H1 (cell line): ENCODE data around the gene NUP42. TPM values are rescaled to one million over a fixed set of nuclear protein-coding genes. Genes with fewer than 3 reads are reported as not detected.

Experiments
- CTCF ChIA-PET: fragments of 300-600 bp; sonication (Branson Sonifier 250); formaldehyde crosslinking; loops from one replicate; lab custom pipeline; 2021; ENCODE audit not compliant: partially characterized antibody; lab: Charles Lee
- POLR2A ChIA-PET: fragments of 300-600 bp; sonication (Branson Sonifier 250); formaldehyde crosslinking; loops from one replicate; lab custom pipeline; 2021; ENCODE audit warnings: inconsistent platforms; ENCODE audit not compliant: partially characterized antibody; lab: Charles Lee
- DNase-seq, 2 experiments: peaks; one replicate each; pipeline versions ENCODE4 v3.0.0 to v3.0.0-alpha.2; 2010 to 2022; ENCODE audit warnings: low spot score in 2 of 2, low read depth in 1 of 2, mixed read lengths in 1 of 2
- FAIRE-seq: peaks from 2 replicates; lab custom pipeline; 2011; peaks lifted over from hg19 to GRCh38; lab: Jason Lieb, UNC
- H2AFZ ChIP-seq: 2 replicates; pipeline ENCODE4 v1.8.1; 2012; ENCODE audit warnings: low read length, inconsistent platforms
- H2AK5ac ChIP-seq: 2 replicates; pipeline ENCODE4 v1.6.1; 2013; ENCODE audit warnings: low read depth, low read length
- H2BK120ac ChIP-seq: replicated peaks from 2 replicates; pipeline ENCODE3; 2013; ENCODE audit warnings: low read depth, low read length, inconsistent platforms
- H2BK12ac ChIP-seq: 2 replicates; pipeline ENCODE4 v1.6.1; 2013; ENCODE audit warnings: low read depth, low read length
- H2BK15ac ChIP-seq: 2 replicates; pipeline ENCODE4 v1.6.1; 2013; ENCODE audit warnings: low read length
- H2BK20ac ChIP-seq: 2 replicates; pipeline ENCODE4 v1.6.1; 2013; ENCODE audit warnings: low read length
- H2BK5ac ChIP-seq: 2 replicates; pipeline ENCODE4 v1.6.1; 2013; ENCODE audit warnings: low read depth, low read length
- H3K14ac ChIP-seq: 2 replicates; pipeline ENCODE4 v1.6.1; 2013; ENCODE audit warnings: inconsistent platforms; ENCODE audit not compliant: insufficient read length
- H3K18ac ChIP-seq: 2 replicates; pipeline ENCODE4 v1.6.1; 2013; ENCODE audit warnings: low read length; ENCODE audit errors: extremely low read depth
- H3K23ac ChIP-seq: 2 replicates; pipeline ENCODE4 v1.6.1; 2013; ENCODE audit warnings: inconsistent platforms; ENCODE audit not compliant: insufficient read length
- H3K23me2 ChIP-seq: 2 replicates; pipeline ENCODE4 v1.6.1; 2013; ENCODE audit warnings: low read depth, low read length
- H3K27ac ChIP-seq: 2 replicates; pipeline ENCODE4 v1.6.1; 2011; ENCODE audit warnings: low read depth, low read length, inconsistent platforms
- H3K27me3 ChIP-seq, 4 experiments: replicated peaks in 1 of 4; 1 replicate in 1 of 4; 2 replicates in 3 of 4; pipeline versions ENCODE4 v1.6.1 to v1.8.1; 2011 to 2013; ENCODE audit warnings: low read length in 3 of 4, mild to moderate bottlenecking in 3 of 4, inconsistent platforms in 2 of 4, mixed read lengths in 2 of 4, moderate library complexity in 1 of 4; ENCODE audit not compliant: control insufficient read depth in 3 of 4, insufficient read depth in 3 of 4; ENCODE audit errors: extremely low read depth in 1 of 4
- H3K36me3 ChIP-seq, 4 experiments: 2 replicates each; pipeline versions ENCODE4 v1.6.1 to v1.8.1; 2011 to 2013; ENCODE audit warnings: mild to moderate bottlenecking in 4 of 4, low read length in 3 of 4, moderate library complexity in 2 of 4, control low read depth in 1 of 4, inconsistent platforms in 1 of 4; ENCODE audit not compliant: insufficient read depth in 4 of 4, control insufficient read depth in 2 of 4
- H3K4ac ChIP-seq: replicated peaks from 2 replicates; pipeline ENCODE3; 2013; ENCODE audit warnings: low read length, low read depth, mixed read lengths, inconsistent platforms; ENCODE audit not compliant: insufficient read length
- H3K4me1 ChIP-seq, 4 experiments: replicated peaks in 1 of 4; 1 replicate in 1 of 4; 2 replicates in 3 of 4; pipeline versions ENCODE4 v1.6.1 to v1.8.1; 2011 to 2013; ENCODE audit warnings: low read length in 3 of 4, inconsistent platforms in 2 of 4, mixed read lengths in 1 of 4; ENCODE audit not compliant: insufficient read depth in 4 of 4, control insufficient read depth in 3 of 4
- H3K4me2 ChIP-seq, 2 experiments: 2 replicates each; pipeline versions ENCODE4 v1.6.1 to v1.8.1; 2011 to 2013; ENCODE audit warnings: low read depth in 2 of 2, low read length in 2 of 2, control low read depth in 1 of 2, inconsistent platforms in 1 of 2, mild to moderate bottlenecking in 1 of 2; ENCODE audit not compliant: insufficient read depth in 1 of 2
- H3K4me3 ChIP-seq, 4 experiments: fragments of 200-600, 300-600 bp in 1 of 4; sonication (generic), shearing (Covaris generic), sonication (Bioruptor Twin) in 1 of 4; 2 replicates each; pipeline versions ENCODE4 v1.5.1 to v1.8.1; 2011 to 2016; ENCODE audit warnings: low read length in 4 of 4, low read depth in 3 of 4, control low read depth in 2 of 4, inconsistent platforms in 2 of 4, mild to moderate bottlenecking in 2 of 4, mixed read lengths in 1 of 4, moderate library complexity in 1 of 4; ENCODE audit not compliant: insufficient read depth in 2 of 4; ENCODE audit errors: extremely low read depth in 1 of 4
- H3K56ac ChIP-seq: replicated peaks from 2 replicates; pipeline ENCODE3; 2013; ENCODE audit warnings: low read depth, mild to moderate bottlenecking, mixed read lengths, low read length, inconsistent platforms; ENCODE audit not compliant: insufficient read length
- H3K79me1 ChIP-seq: 2 replicates; pipeline ENCODE4 v1.6.1; 2013; ENCODE audit warnings: low read depth, low read length, control low read depth
- H3K79me2 ChIP-seq, 2 experiments: 2 replicates each; pipeline versions ENCODE4 v1.6.1 to v1.8.1; 2012 to 2013; ENCODE audit warnings: low read length in 2 of 2, mild to moderate bottlenecking in 2 of 2, inconsistent platforms in 1 of 2; ENCODE audit not compliant: insufficient read depth in 2 of 2, control insufficient read depth in 1 of 2
- H3K9ac ChIP-seq, 4 experiments: replicated peaks in 1 of 4; 1 replicate in 1 of 4; 2 replicates in 3 of 4; pipeline versions ENCODE4 v1.6.1 to v1.8.1; 2011 to 2013; ENCODE audit warnings: low read depth in 3 of 4, low read length in 3 of 4, control low read depth in 2 of 4, mild to moderate bottlenecking in 2 of 4, moderate library complexity in 2 of 4, inconsistent platforms in 1 of 4; ENCODE audit errors: extremely low read depth in 1 of 4
- H3K9me3 ChIP-seq, 2 experiments: 2 replicates each; pipeline versions ENCODE4 v1.6.1 to v1.8.1; 2012 to 2013; ENCODE audit warnings: mild to moderate bottlenecking in 2 of 2, moderate library complexity in 2 of 2, control low read depth in 1 of 2, inconsistent platforms in 1 of 2, low read depth in 1 of 2, low read length in 1 of 2, mixed read lengths in 1 of 2; ENCODE audit not compliant: insufficient read depth in 2 of 2
- H4K20me1 ChIP-seq, 2 experiments: replicated peaks in 1 of 2; 2 replicates each; pipeline versions ENCODE3 to v1.8.1; 2011 to 2013; ENCODE audit warnings: inconsistent platforms in 2 of 2, low read length in 2 of 2, mild to moderate bottlenecking in 1 of 2; ENCODE audit not compliant: insufficient read depth in 2 of 2, control insufficient read depth in 1 of 2
- H4K5ac ChIP-seq: 2 replicates; pipeline ENCODE4 v1.6.1; 2013; ENCODE audit warnings: low read length, low read depth, mixed read lengths, inconsistent platforms; ENCODE audit not compliant: insufficient read length
- H4K8ac ChIP-seq: 2 replicates; pipeline ENCODE4 v1.8.0; 2013; ENCODE audit warnings: mild to moderate bottlenecking, moderate library complexity, low read length, inconsistent platforms; ENCODE audit not compliant: insufficient read depth; ENCODE audit errors: extremely low read depth
- H4K91ac ChIP-seq: replicated peaks from 2 replicates; pipeline ENCODE3; 2013; ENCODE audit warnings: low read length, mixed read lengths, inconsistent platforms; ENCODE audit not compliant: insufficient read length
- BCL11A ChIP-seq, 2 experiments: IDR thresholded peaks; one replicate each; pipeline ENCODE4 v1.6.1; 2011; ENCODE audit warnings: low read depth in 2 of 2, low read length in 2 of 2, mild to moderate bottlenecking in 2 of 2
- CHD1 ChIP-seq: IDR thresholded peaks from 2 replicates; pipeline ENCODE4 v1.6.1; 2012; ENCODE audit warnings: low read depth, low read length, improper control_type of control experiment
- EP300 ChIP-seq, 2 experiments: IDR thresholded peaks; 1 replicate in 1 of 2; 2 replicates in 1 of 2; pipeline ENCODE4 v1.6.1; 2011 to 2012; ENCODE audit warnings: low read depth in 2 of 2, low read length in 2 of 2, mild to moderate bottlenecking in 2 of 2, borderline replicate concordance in 1 of 2, inconsistent platforms in 1 of 2, moderate library complexity in 1 of 2
- JUND ChIP-seq: IDR thresholded peaks from 2 replicates; pipeline ENCODE4 v1.6.1; 2011; ENCODE audit warnings: mild to moderate bottlenecking, improper control_type of control experiment, low read length
- RXRA ChIP-seq: IDR thresholded peaks from 2 replicates; pipeline ENCODE4 v1.6.1; 2011; ENCODE audit warnings: low read depth, mild to moderate bottlenecking, low read length, moderate library complexity; ENCODE audit not compliant: insufficient read depth
- SP1 ChIP-seq: IDR thresholded peaks from 2 replicates; pipeline ENCODE4 v1.6.1; 2011; ENCODE audit warnings: low read depth, low read length
- ZNF274 ChIP-seq: IDR thresholded peaks from 2 replicates; pipeline ENCODE4 v1.7.0; 2012; ENCODE audit warnings: low read length, borderline replicate concordance; ENCODE audit errors: extremely low read depth
- WGBS, 2 experiments: shearing (Covaris generic) in 1 of 2; methylation state at CpG; one replicate each; pipeline versions ENCODE4 v1.1.6 to v1.1.7; 2013 to 2015; ENCODE audit warnings: low lambda C conversion rate in 2 of 2, mixed read lengths in 2 of 2, inconsistent platforms in 1 of 2, low coverage in 1 of 2, missing lambda C conversion rate in 1 of 2; ENCODE audit not compliant: insufficient replicate concordance in 2 of 2, insufficient coverage in 1 of 2, insufficient read length in 1 of 2; ENCODE audit errors: extremely low coverage in 1 of 2, missing lambda C conversion rate in 1 of 2; 5-methylcytosine and 5-hydroxymethylcytosine counted together
- polyA plus RNA-seq, 7 experiments: library from polyadenylated mRNA; depleted of rRNA in 3 of 7; stranded (reverse) in 5 of 7; unstranded in 2 of 7; fragments of >200 nt in 5 of 7; fragments of 200-250 nt in 2 of 7; gene quantifications; 1 replicate in 5 of 7; 2 replicates in 1 of 7; 4 replicates in 1 of 7; pipeline versions ENCODE4 v1.2.1 to v1.2.3, GENCODE V29; 2011 to 2013; ENCODE audit warnings: missing spikeins in 2 of 7, mixed read lengths in 2 of 7
- total RNA-seq: library from RNA; stranded (reverse); fragmentation: NEBNext Ultra II Directional; extraction: Animal tissue kit (Norgen Biotek cat#: 25700); gene quantifications from 2 replicates; pipeline ENCODE4 v1.2.1, GENCODE V29; 2021

The NUP42 gene
- total and polyA plus RNA-seq, 2 of the 8 experiments (the other 6 are each of a cell fraction or from before 2014, with no cell fraction given): 31.8 to 41.2 TPM

GRCh38 chr7:23237000-23237399 is 55.2 kb downstream of the NUP42 start:
- ChIA-PET CTCF (interaction anchor here (1.1 kb wide), 1 partner anchor 137 kb away, joined by 3 read pairs; no protein-coding TSS in a partner anchor), POLR2A (no interaction called here)
- Histone ChIP-seq H3K18ac (no peak overlapping the region), H2AFZ (no peak overlapping the region), H2BK120ac (no peak overlapping the region), H3K79me2 (no peaks in the 10 kb centered on the region), H3K4me3 (no peak overlapping the region), H3K23me2 (no peaks in the 10 kb centered on the region), H4K20me1 (no peaks in the 10 kb centered on the region), H4K8ac (no peak overlapping the region), H4K5ac (no peak overlapping the region), H2BK12ac (no peak overlapping the region), H3K9me3 (no peaks in the 10 kb centered on the region), H2BK20ac (no peak overlapping the region), H3K9ac (no peak overlapping the region), H3K27me3 (no peaks in the 10 kb centered on the region), H2BK15ac (no peak overlapping the region), H3K4me1 (no peaks in the 10 kb centered on the region), H2AK5ac (no peak overlapping the region), H3K79me1 (no peaks in the 10 kb centered on the region), H3K27ac (no peak overlapping the region), H3K36me3 (no peaks in the 10 kb centered on the region), H3K56ac (no peak overlapping the region), H3K4me2 (no peak overlapping the region), H4K91ac (no peak overlapping the region), H2BK5ac (no peak overlapping the region), H3K23ac (no peak overlapping the region), H3K4ac (no peak overlapping the region), H3K14ac (no peak overlapping the region)
- 91% methylated on average over 3 of the region's 3 CpGs; no CpG with 5 or more reads in 1 of the 2 experiments for WGBS, 2 experiments
- no peak for FAIRE-seq
- DNase-seq: no peak
- TF ChIP-seq ZNF274: no peak
- TF ChIP-seq EP300 (IDR thresholded peaks at IDR 0.05; ENCODE audit: borderline replicate concordance in 1 of 2, low read depth in 2 of 2, low read length in 2 of 2): no peak
- no peak for TF ChIP-seq RXRA
- TF ChIP-seq BCL11A (IDR thresholded peaks at IDR 0.05; ENCODE audit: low read depth in 2 of 2, low read length in 2 of 2): no peak
- TF ChIP-seq SP1: no peak
- no peak for TF ChIP-seq CHD1
- TF ChIP-seq JUND: no peak
